Activated T-cell treated with anti-CD3 and anti-CD28 coated beads, Interleukin-2, amount 50 U/mL, for 48 hours (primary cell): ENCODE data around the gene NIT2.
"Not testable (repeated sequence)": the region's sequence is repeated elsewhere in the genome, so short reads cannot be mapped to it uniquely, and the experiment has no call there.

ENCODE experiments used
- DNase-seq, 2 experiments: peaks; one replicate each; pipeline ENCODE4 v3.0.0-alpha.2; 2020

Gene NIT2

GRCh38 chr3:100339786-100340185, 5.2 kb downstream of the NIT2 start:
- DNase-seq: no peak

DNA sequence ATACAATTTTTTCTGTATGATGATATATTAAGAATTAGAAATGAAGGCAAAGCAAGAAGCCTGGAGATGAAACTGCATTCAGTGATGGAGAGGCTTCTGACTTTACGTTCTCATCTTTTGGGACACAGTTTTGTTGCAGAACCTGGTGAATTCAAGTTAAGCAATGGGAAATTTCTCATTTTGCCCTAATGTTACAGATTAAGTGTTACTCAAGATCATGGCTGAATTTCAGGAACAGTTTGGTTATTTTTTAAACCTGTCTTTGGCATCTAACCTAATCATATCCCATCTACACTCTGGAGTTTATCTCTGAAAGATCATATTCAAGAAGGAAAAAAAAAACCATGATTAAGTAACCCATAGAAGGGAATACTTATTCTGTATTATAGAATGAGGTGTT, 6.0 kb downstream of the NIT2 start:
- DNase-seq: no peak

DNA sequence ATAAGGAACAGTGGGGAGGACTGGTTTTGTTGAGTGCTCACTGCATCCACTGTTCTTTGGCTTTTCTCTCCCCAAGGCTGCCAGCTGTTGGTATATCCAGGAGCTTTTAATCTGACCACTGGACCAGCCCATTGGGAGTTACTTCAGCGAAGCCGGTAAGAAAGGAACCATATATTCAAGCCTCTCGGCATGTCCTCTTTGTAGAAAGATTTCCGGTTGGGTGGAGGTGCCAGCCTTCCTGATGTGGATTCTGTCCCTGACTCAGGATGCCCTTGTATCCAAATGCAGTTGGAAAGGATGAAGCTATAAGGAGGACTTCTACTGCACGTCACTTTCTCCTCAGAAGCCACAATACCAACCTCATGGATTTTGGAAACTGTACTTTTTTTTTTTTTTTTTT, 14.2 kb downstream of the NIT2 start:
- DNase-seq: no peak

- DNase-seq: not testable (repeated sequence)
These were observed 17.2 kb downstream of the NIT2 start for GRCh38 chr3:100351770-100352169.

GRCh38 chr3:100352296-100353231, 18.0 kb downstream of the NIT2 start:
- no peak for DNase-seq

DNA sequence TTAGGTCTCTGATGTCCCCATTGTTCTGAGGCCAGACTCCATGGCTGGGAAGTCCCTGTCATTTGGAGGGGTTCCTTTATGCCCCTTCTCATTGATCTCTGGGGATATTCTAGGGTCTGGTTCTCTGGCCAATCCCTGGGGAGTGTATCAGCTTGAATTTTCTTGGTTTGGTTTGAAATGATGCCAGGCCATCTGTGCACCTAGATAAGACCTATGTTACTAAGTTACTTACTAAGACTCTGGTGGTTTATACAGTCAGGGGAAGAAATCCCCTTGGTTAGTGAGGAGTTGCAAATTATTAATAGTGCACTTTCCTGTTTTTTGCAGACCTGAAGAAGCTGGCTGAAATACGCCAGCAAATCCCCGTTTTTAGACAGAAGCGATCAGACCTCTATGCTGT, 20.3 kb downstream of the NIT2 start:
- DNase-seq: no peak

DNA sequence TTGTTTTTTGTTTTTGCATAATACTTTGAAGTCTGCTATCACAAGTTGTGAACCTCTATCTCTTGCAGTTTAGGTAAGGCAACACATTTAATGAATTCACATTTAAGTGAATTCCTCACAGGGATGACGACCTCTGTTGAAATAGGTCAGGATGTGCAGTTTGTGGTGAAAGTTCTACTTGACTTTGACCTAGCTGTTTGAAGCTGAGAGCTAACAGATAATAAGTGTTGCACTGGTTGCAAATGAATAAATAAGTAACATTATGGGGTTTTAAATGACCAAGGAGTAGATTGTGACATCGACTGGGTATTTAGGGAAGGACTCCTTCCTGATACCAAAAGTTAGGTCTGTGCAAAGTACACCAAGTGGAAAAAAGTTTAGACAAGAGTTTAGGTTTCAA, 23.9 kb downstream of the NIT2 start:
- DNase-seq: no peak

DNA sequence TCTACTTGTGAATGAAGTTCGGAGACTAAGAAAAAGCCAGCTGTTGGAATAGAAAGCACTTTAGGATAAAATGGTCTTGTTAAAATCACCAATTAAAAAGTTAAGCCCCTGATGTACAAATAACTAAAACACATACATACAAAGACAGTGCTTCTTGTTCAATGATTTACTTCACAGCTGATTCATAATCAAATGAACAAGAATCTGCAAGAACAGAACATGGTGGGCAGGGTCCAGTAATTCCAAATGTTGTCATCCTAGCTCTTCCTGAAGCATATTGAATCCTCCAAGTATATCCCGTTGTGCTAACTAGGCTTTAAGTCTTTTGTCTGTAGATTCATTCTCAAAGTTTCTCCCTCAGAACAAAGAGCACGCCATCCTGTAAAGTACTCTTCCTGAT, 24.5 kb downstream of the NIT2 start:
- no peak for DNase-seq

- DNase-seq: no peak
These were observed 26.4 kb downstream of the NIT2 start for GRCh38 chr3:100360757-100361496.

DNA sequence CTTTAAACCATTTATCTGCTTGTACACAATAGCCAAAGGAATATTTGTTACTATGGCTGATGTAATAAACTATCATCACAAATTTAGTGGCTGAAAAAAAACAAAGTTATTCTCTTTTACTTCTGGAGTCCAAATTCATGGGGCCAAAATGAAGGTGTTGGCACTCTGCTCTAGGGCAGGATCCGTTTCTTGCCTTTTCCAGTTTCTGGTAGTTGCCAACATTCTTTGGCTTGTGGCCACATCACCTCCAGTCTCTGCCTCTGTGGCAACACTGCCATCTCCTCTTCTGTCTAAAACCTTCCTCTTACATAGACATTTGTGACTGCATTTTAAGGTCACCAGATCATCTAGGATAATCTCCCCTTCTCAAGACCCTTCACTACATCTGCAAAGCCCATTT, 27.3 kb downstream of the NIT2 start:
- no peak for DNase-seq

GRCh38 chr3:100364421-100364820, 29.9 kb downstream of the NIT2 start:
- DNase-seq: no peak

DNA sequence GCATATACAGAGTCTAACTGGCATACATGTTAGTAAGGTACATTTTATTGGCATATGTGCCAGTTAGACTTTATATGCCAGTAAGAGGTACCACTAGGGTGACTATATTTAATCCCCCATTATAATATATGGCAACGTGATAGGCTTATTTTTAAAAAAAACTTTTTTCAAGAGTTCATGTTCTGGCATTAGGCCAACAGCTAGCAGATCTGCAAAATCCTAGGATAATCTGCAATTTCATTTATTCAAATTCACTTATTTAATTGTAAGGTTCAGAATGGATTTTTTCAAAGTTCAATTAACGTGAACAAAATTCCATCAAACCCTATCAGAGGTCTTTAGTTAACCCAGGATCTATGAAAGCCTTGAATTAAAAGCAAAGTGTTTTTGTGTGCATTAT, 31.9 kb downstream of the NIT2 start:
- DNase-seq: no peak

DNA sequence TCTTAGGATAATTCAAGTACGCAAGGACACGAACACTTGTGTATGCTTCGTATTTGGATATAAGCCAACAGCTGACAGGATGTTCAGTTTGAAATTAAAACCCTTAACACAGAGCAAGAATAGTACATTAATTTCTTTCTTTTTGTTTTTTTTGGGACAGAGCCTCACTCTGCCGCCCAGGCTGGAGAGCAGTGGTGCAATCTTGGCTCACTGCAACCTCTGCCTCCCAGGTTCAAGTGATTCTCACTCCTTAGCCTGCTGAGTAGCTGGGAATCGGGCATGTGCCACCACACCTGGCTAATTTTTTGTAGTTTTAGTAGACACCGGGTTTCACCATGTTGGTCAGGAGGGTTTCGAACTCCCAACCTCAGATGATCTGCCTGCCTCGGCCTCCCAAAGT, 33.9 kb downstream of the NIT2 start:
- DNase-seq: no peak

- no peak for DNase-seq
These were observed 36.2 kb downstream of the NIT2 start for GRCh38 chr3:100370756-100371155.

GRCh38 chr3:100374521-100374920, 40.0 kb downstream of the NIT2 start:
- DNase-seq: no peak

DNA sequence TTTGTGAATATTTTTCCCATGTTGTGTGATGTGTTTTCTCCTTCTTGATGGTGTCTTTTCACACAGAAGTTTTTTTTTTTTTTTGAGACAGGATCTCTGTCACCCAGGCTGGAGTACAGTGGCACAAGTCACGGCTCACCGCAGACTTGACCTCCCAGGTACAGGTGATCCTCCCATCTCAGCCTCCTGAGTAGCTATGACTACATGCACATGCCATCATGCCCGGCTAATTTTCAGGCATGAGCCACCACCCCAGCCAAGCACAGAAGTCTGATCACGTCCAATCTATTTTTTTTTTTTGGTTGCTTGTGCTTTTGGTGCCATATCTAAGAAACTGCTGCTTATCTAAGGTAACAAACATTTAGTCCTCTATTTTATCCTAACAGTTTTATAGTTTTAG, 41.7 kb downstream of the NIT2 start:
- DNase-seq: no peak

- no peak for DNase-seq
These were observed 50.4 kb downstream of the NIT2 start for GRCh38 chr3:100384733-100385525.

GRCh38 chr3:100386437-100387074, 52.0 kb downstream of the NIT2 start:
- no peak for DNase-seq

- DNase-seq: no peak
These were observed 54.5 kb downstream of the NIT2 start for GRCh38 chr3:100389025-100389424.

- no peak for DNase-seq
These were observed 61.3 kb downstream of the NIT2 start for GRCh38 chr3:100395679-100396431.

GRCh38 chr3:100396967-100397366, 62.4 kb downstream of the NIT2 start:
- no peak for DNase-seq
